Activated CD4-positive, alpha-beta T cell treated with anti-CD3 and anti-CD28 coated beads, Interleukin-2, amount 50 U/mL, for 48 hours (primary cell): Measurements from ENCODE around the gene KAT2A.
A peak's percentile ranks its signal among the peaks of the same experiment; 100 is the strongest.
"Not testable (repeated sequence)": the region's sequence is repeated elsewhere in the genome, so short reads cannot be mapped to it uniquely, and the experiment has no call there.

Source experiments
- DNase-seq, 2 experiments: peaks; one replicate each; pipeline ENCODE4 v3.0.0-alpha.2; 2020

KAT2A gene

GRCh38 chr17:42120770-42121769 lies at the start of gene KAT2A:
Gene KAT2A (minus strand): TSS chr17:42121367. CDS start chr17:42121304, 63 bp downstream.
- DNase-seq, result peak; percentile 77 to 81

- no peak for DNase-seq
Measured at GRCh38 chr17:42169351-42169750, 48.2 kb upstream of the KAT2A start.

- no peak for DNase-seq
Measured at GRCh38 chr17:42167807-42168206, 46.6 kb upstream of the KAT2A start.

GRCh38 chr17:42166196-42166763 lies 45.1 kb upstream of the KAT2A start:
- no peak for DNase-seq

GRCh38 chr17:42165751-42166150 lies 44.6 kb upstream of the KAT2A start:
- DNase-seq, result no peak

GRCh38 chr17:42163696-42164407 lies 42.7 kb upstream of the KAT2A start:
- no peak for DNase-seq

- peak; percentile 67 to 73 for DNase-seq
Measured at GRCh38 chr17:42163113-42163512, 41.9 kb upstream of the KAT2A start.

GRCh38 chr17:42160531-42160910 lies 39.4 kb upstream of the KAT2A start:
- DNase-seq, result no peak

- no peak for DNase-seq
Measured at GRCh38 chr17:42159796-42160530, 38.8 kb upstream of the KAT2A start.

- DNase-seq, result no peak
Measured at GRCh38 chr17:42155614-42156045, 34.5 kb upstream of the KAT2A start.

GRCh38 chr17:42153919-42154742 lies 33.0 kb upstream of the KAT2A start:
- no peak for DNase-seq

- no peak for DNase-seq
Measured at GRCh38 chr17:42146911-42147607, 25.9 kb upstream of the KAT2A start.

GRCh38 chr17:42143138-42143537 lies 22.0 kb upstream of the KAT2A start:
- DNase-seq, result not testable (repeated sequence)

- DNase-seq, result no peak
Measured at GRCh38 chr17:42142371-42142896, 21.3 kb upstream of the KAT2A start.

GRCh38 chr17:42141382-42141781 lies 20.2 kb upstream of the KAT2A start:
- no peak for DNase-seq

GRCh38 chr17:42140690-42141089 lies 19.5 kb upstream of the KAT2A start:
- not testable (repeated sequence) for DNase-seq

- no peak for DNase-seq
Measured at GRCh38 chr17:42138749-42139492, 17.8 kb upstream of the KAT2A start.

GRCh38 chr17:42136654-42137051 lies 15.5 kb upstream of the KAT2A start:
- no peak for DNase-seq

GRCh38 chr17:42135664-42136653 lies 14.8 kb upstream of the KAT2A start:
- DNase-seq, result no peak
